Heart left ventricle (tissue), 13 donors: ENCODE measurements around the gene NAIF1.

Experiments
- POLR2A ChIP-seq, 2 donors: fragments of 450-650 bp; IDR thresholded peaks; one replicate each; pipeline ENCODE4 v1.6.1; 2017; ENCODE audit warnings: antibody characterized with exemption in 2 of 2, mild to moderate bottlenecking in 2 of 2, moderate library complexity in 2 of 2
- TF ChIP-seq, protein P1 (sequence below), 12 donors: fragments of 200-600 bp; sonication (generic) in 4 of 12; IDR thresholded peaks; one replicate each; pipeline versions ENCODE4 v1.5.0 to v1.8.0; 2018 to 2022; ENCODE audit warnings: antibody characterized with exemption in 12 of 12, mild to moderate bottlenecking in 5 of 12
- donor health status: ischemic (EF 13 %, LVEDD 7.1; RV severe dilation, severe dysfunction).
- donor health status: DM: no; HTN: yes; CAD: no.
- donor health status: DM: no; HTN: no; CAD: no.
- donor health status: ischemic (EF 25% LVEDD 6.9; RV normal size, moderate dysfunction).
- donor health status: ischemic (EF 25% LVEDD 5.7; RV mildly dilated, moderate dysfunction).
- donor health status: ischemic (EF 35%, LVEDD 5.7; RV mildly dilated, moderate dysfunction).
- donor health status: nonischemic (EF 11% LVEDD 7.7; RV severe dilation, severe dysfunction).
- donor health status: DM: yes; HTN: yes; CAD: no.
- donor health status: PGD.
- donor health status: ischemic (EF 29% LVEDD 5.4; RV normal size, mild dysfunction).
- donor health status: nonischemic (EF 23%, LVEDD 6.1; RV moderate dilation, normal function).

GRCh38 chr9:128027705-128028104 is 39.4 kb downstream of the NAIF1 start:
- TF ChIP-seq POLR2A (IDR thresholded peaks at IDR 0.05) = no peak
- TF ChIP-seq, protein P1, sequence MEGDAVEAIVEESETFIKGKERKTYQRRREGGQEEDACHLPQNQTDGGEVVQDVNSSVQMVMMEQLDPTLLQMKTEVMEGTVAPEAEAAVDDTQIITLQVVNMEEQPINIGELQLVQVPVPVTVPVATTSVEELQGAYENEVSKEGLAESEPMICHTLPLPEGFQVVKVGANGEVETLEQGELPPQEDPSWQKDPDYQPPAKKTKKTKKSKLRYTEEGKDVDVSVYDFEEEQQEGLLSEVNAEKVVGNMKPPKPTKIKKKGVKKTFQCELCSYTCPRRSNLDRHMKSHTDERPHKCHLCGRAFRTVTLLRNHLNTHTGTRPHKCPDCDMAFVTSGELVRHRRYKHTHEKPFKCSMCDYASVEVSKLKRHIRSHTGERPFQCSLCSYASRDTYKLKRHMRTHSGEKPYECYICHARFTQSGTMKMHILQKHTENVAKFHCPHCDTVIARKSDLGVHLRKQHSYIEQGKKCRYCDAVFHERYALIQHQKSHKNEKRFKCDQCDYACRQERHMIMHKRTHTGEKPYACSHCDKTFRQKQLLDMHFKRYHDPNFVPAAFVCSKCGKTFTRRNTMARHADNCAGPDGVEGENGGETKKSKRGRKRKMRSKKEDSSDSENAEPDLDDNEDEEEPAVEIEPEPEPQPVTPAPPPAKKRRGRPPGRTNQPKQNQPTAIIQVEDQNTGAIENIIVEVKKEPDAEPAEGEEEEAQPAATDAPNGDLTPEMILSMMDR (IDR thresholded peaks at IDR 0.05) = no peak
